ENCODE measurements around the gene POC1B.

DNA sequence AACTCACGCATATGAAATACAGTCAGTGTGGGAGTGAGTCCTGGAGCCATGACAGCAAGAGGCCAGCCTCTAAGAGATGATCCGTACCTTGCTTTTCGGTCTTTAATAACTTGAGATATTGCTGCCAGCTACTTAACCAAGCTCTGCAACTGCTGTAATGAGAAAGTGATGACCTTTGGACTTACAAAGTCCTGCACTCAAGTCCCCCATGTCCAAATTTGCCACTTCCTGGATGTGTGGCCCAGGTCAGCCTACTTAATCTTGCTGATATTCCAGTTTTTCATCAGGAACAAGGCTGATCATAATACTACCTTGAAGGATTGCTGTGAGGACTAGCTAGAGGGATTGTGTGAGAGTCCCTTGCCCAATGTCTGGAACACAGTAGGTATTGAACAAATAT is 139.7 kb downstream of the POC1B start:
- TF ChIP-seq, protein P1, sequence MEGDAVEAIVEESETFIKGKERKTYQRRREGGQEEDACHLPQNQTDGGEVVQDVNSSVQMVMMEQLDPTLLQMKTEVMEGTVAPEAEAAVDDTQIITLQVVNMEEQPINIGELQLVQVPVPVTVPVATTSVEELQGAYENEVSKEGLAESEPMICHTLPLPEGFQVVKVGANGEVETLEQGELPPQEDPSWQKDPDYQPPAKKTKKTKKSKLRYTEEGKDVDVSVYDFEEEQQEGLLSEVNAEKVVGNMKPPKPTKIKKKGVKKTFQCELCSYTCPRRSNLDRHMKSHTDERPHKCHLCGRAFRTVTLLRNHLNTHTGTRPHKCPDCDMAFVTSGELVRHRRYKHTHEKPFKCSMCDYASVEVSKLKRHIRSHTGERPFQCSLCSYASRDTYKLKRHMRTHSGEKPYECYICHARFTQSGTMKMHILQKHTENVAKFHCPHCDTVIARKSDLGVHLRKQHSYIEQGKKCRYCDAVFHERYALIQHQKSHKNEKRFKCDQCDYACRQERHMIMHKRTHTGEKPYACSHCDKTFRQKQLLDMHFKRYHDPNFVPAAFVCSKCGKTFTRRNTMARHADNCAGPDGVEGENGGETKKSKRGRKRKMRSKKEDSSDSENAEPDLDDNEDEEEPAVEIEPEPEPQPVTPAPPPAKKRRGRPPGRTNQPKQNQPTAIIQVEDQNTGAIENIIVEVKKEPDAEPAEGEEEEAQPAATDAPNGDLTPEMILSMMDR (IDR thresholded peaks at IDR 0.05), result no peak
- TF ChIP-seq, protein P2, sequence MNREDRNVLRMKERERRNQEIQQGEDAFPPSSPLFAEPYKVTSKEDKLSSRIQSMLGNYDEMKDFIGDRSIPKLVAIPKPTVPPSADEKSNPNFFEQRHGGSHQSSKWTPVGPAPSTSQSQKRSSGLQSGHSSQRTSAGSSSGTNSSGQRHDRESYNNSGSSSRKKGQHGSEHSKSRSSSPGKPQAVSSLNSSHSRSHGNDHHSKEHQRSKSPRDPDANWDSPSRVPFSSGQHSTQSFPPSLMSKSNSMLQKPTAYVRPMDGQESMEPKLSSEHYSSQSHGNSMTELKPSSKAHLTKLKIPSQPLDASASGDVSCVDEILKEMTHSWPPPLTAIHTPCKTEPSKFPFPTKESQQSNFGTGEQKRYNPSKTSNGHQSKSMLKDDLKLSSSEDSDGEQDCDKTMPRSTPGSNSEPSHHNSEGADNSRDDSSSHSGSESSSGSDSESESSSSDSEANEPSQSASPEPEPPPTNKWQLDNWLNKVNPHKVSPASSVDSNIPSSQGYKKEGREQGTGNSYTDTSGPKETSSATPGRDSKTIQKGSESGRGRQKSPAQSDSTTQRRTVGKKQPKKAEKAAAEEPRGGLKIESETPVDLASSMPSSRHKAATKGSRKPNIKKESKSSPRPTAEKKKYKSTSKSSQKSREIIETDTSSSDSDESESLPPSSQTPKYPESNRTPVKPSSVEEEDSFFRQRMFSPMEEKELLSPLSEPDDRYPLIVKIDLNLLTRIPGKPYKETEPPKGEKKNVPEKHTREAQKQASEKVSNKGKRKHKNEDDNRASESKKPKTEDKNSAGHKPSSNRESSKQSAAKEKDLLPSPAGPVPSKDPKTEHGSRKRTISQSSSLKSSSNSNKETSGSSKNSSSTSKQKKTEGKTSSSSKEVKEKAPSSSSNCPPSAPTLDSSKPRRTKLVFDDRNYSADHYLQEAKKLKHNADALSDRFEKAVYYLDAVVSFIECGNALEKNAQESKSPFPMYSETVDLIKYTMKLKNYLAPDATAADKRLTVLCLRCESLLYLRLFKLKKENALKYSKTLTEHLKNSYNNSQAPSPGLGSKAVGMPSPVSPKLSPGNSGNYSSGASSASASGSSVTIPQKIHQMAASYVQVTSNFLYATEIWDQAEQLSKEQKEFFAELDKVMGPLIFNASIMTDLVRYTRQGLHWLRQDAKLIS (CRISPR knock-in tag; IDR thresholded peaks at IDR 0.05; ENCODE audit: borderline replicate concordance), result no peak
- TF ChIP-seq ETV6 (CRISPR knock-in tag; IDR thresholded peaks at IDR 0.05), result no peak
- TF ChIP-seq FOXJ3 (CRISPR knock-in tag; IDR thresholded peaks at IDR 0.05; ENCODE audit: borderline replicate concordance), result no peak
- TF ChIP-seq TEAD4 (CRISPR knock-in tag; IDR thresholded peaks at IDR 0.05), result no peak
- TF ChIP-seq, protein P3, sequence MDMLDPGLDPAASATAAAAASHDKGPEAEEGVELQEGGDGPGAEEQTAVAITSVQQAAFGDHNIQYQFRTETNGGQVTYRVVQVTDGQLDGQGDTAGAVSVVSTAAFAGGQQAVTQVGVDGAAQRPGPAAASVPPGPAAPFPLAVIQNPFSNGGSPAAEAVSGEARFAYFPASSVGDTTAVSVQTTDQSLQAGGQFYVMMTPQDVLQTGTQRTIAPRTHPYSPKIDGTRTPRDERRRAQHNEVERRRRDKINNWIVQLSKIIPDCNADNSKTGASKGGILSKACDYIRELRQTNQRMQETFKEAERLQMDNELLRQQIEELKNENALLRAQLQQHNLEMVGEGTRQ (CRISPR knock-in tag; IDR thresholded peaks at IDR 0.05), result no peak
- TF ChIP-seq HMGXB4 (CRISPR knock-in tag; IDR thresholded peaks at IDR 0.05), result no peak
- TF ChIP-seq IRF2 (CRISPR knock-in tag; IDR thresholded peaks at IDR 0.05; ENCODE audit: borderline replicate concordance, low read depth), result no peak
- TF ChIP-seq, protein P4, sequence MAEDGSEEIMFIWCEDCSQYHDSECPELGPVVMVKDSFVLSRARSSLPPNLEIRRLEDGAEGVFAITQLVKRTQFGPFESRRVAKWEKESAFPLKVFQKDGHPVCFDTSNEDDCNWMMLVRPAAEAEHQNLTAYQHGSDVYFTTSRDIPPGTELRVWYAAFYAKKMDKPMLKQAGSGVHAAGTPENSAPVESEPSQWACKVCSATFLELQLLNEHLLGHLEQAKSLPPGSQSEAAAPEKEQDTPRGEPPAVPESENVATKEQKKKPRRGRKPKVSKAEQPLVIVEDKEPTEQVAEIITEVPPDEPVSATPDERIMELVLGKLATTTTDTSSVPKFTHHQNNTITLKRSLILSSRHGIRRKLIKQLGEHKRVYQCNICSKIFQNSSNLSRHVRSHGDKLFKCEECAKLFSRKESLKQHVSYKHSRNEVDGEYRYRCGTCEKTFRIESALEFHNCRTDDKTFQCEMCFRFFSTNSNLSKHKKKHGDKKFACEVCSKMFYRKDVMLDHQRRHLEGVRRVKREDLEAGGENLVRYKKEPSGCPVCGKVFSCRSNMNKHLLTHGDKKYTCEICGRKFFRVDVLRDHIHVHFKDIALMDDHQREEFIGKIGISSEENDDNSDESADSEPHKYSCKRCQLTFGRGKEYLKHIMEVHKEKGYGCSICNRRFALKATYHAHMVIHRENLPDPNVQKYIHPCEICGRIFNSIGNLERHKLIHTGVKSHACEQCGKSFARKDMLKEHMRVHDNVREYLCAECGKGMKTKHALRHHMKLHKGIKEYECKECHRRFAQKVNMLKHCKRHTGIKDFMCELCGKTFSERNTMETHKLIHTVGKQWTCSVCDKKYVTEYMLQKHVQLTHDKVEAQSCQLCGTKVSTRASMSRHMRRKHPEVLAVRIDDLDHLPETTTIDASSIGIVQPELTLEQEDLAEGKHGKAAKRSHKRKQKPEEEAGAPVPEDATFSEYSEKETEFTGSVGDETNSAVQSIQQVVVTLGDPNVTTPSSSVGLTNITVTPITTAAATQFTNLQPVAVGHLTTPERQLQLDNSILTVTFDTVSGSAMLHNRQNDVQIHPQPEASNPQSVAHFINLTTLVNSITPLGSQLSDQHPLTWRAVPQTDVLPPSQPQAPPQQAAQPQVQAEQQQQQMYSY (CRISPR knock-in tag; IDR thresholded peaks at IDR 0.05), result no peak
- TF ChIP-seq, protein P5, sequence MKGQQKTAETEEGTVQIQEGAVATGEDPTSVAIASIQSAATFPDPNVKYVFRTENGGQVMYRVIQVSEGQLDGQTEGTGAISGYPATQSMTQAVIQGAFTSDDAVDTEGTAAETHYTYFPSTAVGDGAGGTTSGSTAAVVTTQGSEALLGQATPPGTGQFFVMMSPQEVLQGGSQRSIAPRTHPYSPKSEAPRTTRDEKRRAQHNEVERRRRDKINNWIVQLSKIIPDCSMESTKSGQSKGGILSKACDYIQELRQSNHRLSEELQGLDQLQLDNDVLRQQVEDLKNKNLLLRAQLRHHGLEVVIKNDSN (CRISPR knock-in tag; IDR thresholded peaks at IDR 0.05), result no peak
- no peak for TF ChIP-seq ZNF121 (CRISPR knock-in tag; IDR thresholded peaks at IDR 0.05)

Measured in WTC11 (cell line).